Activated T-helper 17 cell treated with anti-CD3 and anti-CD28 coated beads, Interleukin-2, amount 50 U/mL, for 72 hours (primary cell): ENCODE measurements around the gene WDR93. TPM values are rescaled to one million over a fixed set of nuclear protein-coding genes. Genes with fewer than 3 reads are reported as not detected.

Experiments
- ATAC-seq: fragments of 150-1000 bp; cut with Tn5 transposase; replicated peaks from 2 replicates; pipeline ENCODE4 v1.10.0; 2021; ENCODE audit warnings: mild to moderate bottlenecking, moderate library complexity
- H3K27ac Mint-ChIP-seq: one replicate; pipeline ENCODE4 v1.8.0; 2022; ENCODE audit warnings: mixed read lengths
- H3K27me3 Mint-ChIP-seq: one replicate; pipeline ENCODE4 v1.8.0; 2022; ENCODE audit warnings: mixed read lengths
- H3K36me3 Mint-ChIP-seq: one replicate; pipeline ENCODE4 v1.8.0; 2022; ENCODE audit warnings: low read depth, mild to moderate bottlenecking, mixed read lengths
- H3K4me1 Mint-ChIP-seq: one replicate; pipeline ENCODE4 v1.8.0; 2022; ENCODE audit warnings: mixed read lengths
- H3K4me3 Mint-ChIP-seq: one replicate; pipeline ENCODE4 v1.8.0; 2022; ENCODE audit warnings: mild to moderate bottlenecking, mixed read lengths
- H3K9me3 Mint-ChIP-seq: one replicate; pipeline ENCODE4 v1.8.0; 2022; ENCODE audit warnings: mixed read lengths
- total RNA-seq, 2 donors: library from RNA; stranded (reverse); gene quantifications; one replicate each; pipeline ENCODE4 v1.2.3, GENCODE V29; 2022

The WDR93 gene
- total RNA-seq, 2 donors from 2014 or later, result 0.19 TPM; not detected in 1

GRCh38 chr15:89654847-89655805, 35.5 kb upstream of the WDR93 start, which contains the start of gene KIF7:
Gene KIF7, minus strand, starts transcription at chr15:89655467. Its CDS starts 2,537 bp downstream, at chr15:89652930.
- Mint-ChIP-seq H3K4me3 (peak within 1 kb of the TSS; percentile 75), H3K27me3 (peaks cover 37% of the 10 kb centered on the region), H3K36me3 (peaks cover 5% of the 10 kb centered on the region), H3K27ac (no peak within 1 kb of the TSS), H3K4me1 (peaks cover 8% of the 10 kb centered on the region), H3K9me3 (no peaks in the 10 kb centered on the region)
- ATAC-seq, result peak; percentile 50

- peaks cover 47% of the 10 kb centered on the region for H3K27me3 Mint-ChIP-seq
- peaks cover 5% of the 10 kb centered on the region for H3K36me3 Mint-ChIP-seq
- peaks cover 8% of the 10 kb centered on the region for H3K4me1 Mint-ChIP-seq
- no peaks in the 10 kb centered on the region for H3K9me3 Mint-ChIP-seq
- ATAC-seq, result peak; percentile 67
- H3K27ac Mint-ChIP-seq, result no peak overlapping the region
- H3K4me3 Mint-ChIP-seq, result peak overlapping the region; percentile 75
Observed at GRCh38 chr15:89656116-89656815, 34.3 kb upstream of the WDR93 start.

- Mint-ChIP-seq H3K36me3 (peaks cover 5% of the 10 kb centered on the region), H3K4me1 (peaks cover 8% of the 10 kb centered on the region), H3K27me3 (peaks cover 46% of the 10 kb centered on the region), H3K4me3 (no peak overlapping the region), H3K9me3 (no peaks in the 10 kb centered on the region), H3K27ac (no peak overlapping the region)
- no peak for ATAC-seq
Observed at GRCh38 chr15:89657686-89658200, 32.9 kb upstream of the WDR93 start.

- peaks cover 43% of the 10 kb centered on the region for H3K27me3 Mint-ChIP-seq
- ATAC-seq, result no peak
- H3K27ac Mint-ChIP-seq, result no peak overlapping the region
- H3K36me3 Mint-ChIP-seq, result peaks cover 4% of the 10 kb centered on the region
- H3K4me3 Mint-ChIP-seq, result no peak overlapping the region
- H3K4me1 Mint-ChIP-seq, result peaks cover 8% of the 10 kb centered on the region
- H3K9me3 Mint-ChIP-seq, result no peaks in the 10 kb centered on the region
Observed at GRCh38 chr15:89659295-89659694, 31.3 kb upstream of the WDR93 start.

- H3K4me3 Mint-ChIP-seq, result no peak overlapping the region
- peaks cover 6% of the 10 kb centered on the region for H3K4me1 Mint-ChIP-seq
- no peak overlapping the region for H3K27ac Mint-ChIP-seq
- H3K36me3 Mint-ChIP-seq, result no peaks in the 10 kb centered on the region
- no peaks in the 10 kb centered on the region for H3K9me3 Mint-ChIP-seq
- no peak for ATAC-seq
- peaks cover 45% of the 10 kb centered on the region for H3K27me3 Mint-ChIP-seq
Observed at GRCh38 chr15:89660556-89660955, 30.1 kb upstream of the WDR93 start.

GRCh38 chr15:89662893-89663626, 27.6 kb upstream of the WDR93 start:
- H3K36me3 Mint-ChIP-seq, result no peaks in the 10 kb centered on the region
- H3K4me3 Mint-ChIP-seq, result no peak overlapping the region
- H3K27me3 Mint-ChIP-seq, result peaks cover 41% of the 10 kb centered on the region
- H3K27ac Mint-ChIP-seq, result no peak overlapping the region
- H3K9me3 Mint-ChIP-seq, result no peaks in the 10 kb centered on the region
- no peaks in the 10 kb centered on the region for H3K4me1 Mint-ChIP-seq
- ATAC-seq, result no peak

GRCh38 chr15:89664441-89665350, 25.9 kb upstream of the WDR93 start:
- Mint-ChIP-seq H3K4me1 (no peaks in the 10 kb centered on the region), H3K27ac (no peak overlapping the region), H3K4me3 (peak overlapping the region; percentile 51), H3K27me3 (peaks cover 39% of the 10 kb centered on the region), H3K9me3 (no peaks in the 10 kb centered on the region), H3K36me3 (no peaks in the 10 kb centered on the region)
- ATAC-seq, result no peak

GRCh38 chr15:89665449-89666181, 25.0 kb upstream of the WDR93 start:
- H3K36me3 Mint-ChIP-seq, result no peaks in the 10 kb centered on the region
- H3K27me3 Mint-ChIP-seq, result peaks cover 33% of the 10 kb centered on the region
- H3K27ac Mint-ChIP-seq, result no peak overlapping the region
- no peak overlapping the region for H3K4me3 Mint-ChIP-seq
- H3K4me1 Mint-ChIP-seq, result no peaks in the 10 kb centered on the region
- peak; percentile 69 for ATAC-seq
- no peaks in the 10 kb centered on the region for H3K9me3 Mint-ChIP-seq

GRCh38 chr15:89666184-89666857, 24.3 kb upstream of the WDR93 start:
- H3K9me3 Mint-ChIP-seq, result no peaks in the 10 kb centered on the region
- no peaks in the 10 kb centered on the region for H3K36me3 Mint-ChIP-seq
- H3K4me1 Mint-ChIP-seq, result no peaks in the 10 kb centered on the region
- H3K27ac Mint-ChIP-seq, result no peak overlapping the region
- peaks cover 28% of the 10 kb centered on the region for H3K27me3 Mint-ChIP-seq
- no peak for ATAC-seq
- H3K4me3 Mint-ChIP-seq, result no peak overlapping the region

GRCh38 chr15:89666858-89667705, 23.5 kb upstream of the WDR93 start:
- no peak overlapping the region for H3K4me3 Mint-ChIP-seq
- ATAC-seq, result no peak

GRCh38 chr15:89667706-89667960, 23.0 kb upstream of the WDR93 start:
- Mint-ChIP-seq H3K9me3 (no peaks in the 10 kb centered on the region), H3K4me3 (no peak overlapping the region), H3K36me3 (no peaks in the 10 kb centered on the region), H3K27ac (no peak overlapping the region), H3K4me1 (no peaks in the 10 kb centered on the region), H3K27me3 (peaks cover 24% of the 10 kb centered on the region)
- ATAC-seq, result no peak

More at GRCh38 chr15:89666858-89667705, 23.5 kb upstream of the WDR93 start:
- Mint-ChIP-seq H3K27ac (no peak overlapping the region), H3K4me1 (no peaks in the 10 kb centered on the region), H3K36me3 (no peaks in the 10 kb centered on the region), H3K9me3 (no peaks in the 10 kb centered on the region), H3K27me3 (peaks cover 28% of the 10 kb centered on the region)

GRCh38 chr15:89668171-89668570, 22.4 kb upstream of the WDR93 start:
- Mint-ChIP-seq H3K27me3 (peaks cover 24% of the 10 kb centered on the region), H3K4me3 (no peak overlapping the region), H3K36me3 (no peaks in the 10 kb centered on the region), H3K27ac (no peak overlapping the region), H3K4me1 (no peaks in the 10 kb centered on the region), H3K9me3 (no peaks in the 10 kb centered on the region)
- no peak for ATAC-seq
